Natural killer cell (primary cell): ENCODE measurements around the gene ITGB5. TPM values are rescaled to one million over a fixed set of nuclear protein-coding genes. Genes with fewer than 3 reads are reported as not detected.
A peak's percentile ranks its signal among the peaks of the same experiment; 100 is the strongest.

Experiments
- ATAC-seq, 3 donors: fragments of 150-1000 bp in 2 of 3; fragments of 200-7000 bp in 1 of 3; cut with Tn5 transposase; 1 replicate in 1 of 3; 2 replicates in 2 of 3; pipeline ENCODE4 v1.10.0; 2021; ENCODE audit warnings: mild to moderate bottlenecking in 2 of 3, moderate library complexity in 2 of 3
- DNase-seq, 2 donors: peaks; one replicate each; pipeline versions ENCODE4 v3.0.0 to v3.0.0-alpha.2; 2013 to 2021; ENCODE audit warnings: mixed read lengths in 1 of 2
- H3K27ac ChIP-seq: one replicate; pipeline ENCODE4 v1.5.1; 2013; ENCODE audit warnings: mild to moderate bottlenecking, low read length
- H3K27me3 ChIP-seq: one replicate; pipeline ENCODE4 v1.6.1; 2013; ENCODE audit warnings: low read length; ENCODE audit not compliant: control insufficient read depth, insufficient read depth
- H3K36me3 ChIP-seq: one replicate; pipeline ENCODE4 v1.6.1; 2013; ENCODE audit warnings: low read length; ENCODE audit not compliant: control insufficient read depth, insufficient read depth
- H3K4me1 ChIP-seq: one replicate; pipeline ENCODE4 v1.6.1; 2013; ENCODE audit warnings: low read length; ENCODE audit not compliant: control insufficient read depth, insufficient read depth
- H3K4me3 ChIP-seq: one replicate; pipeline ENCODE4 v1.5.1; 2013; ENCODE audit warnings: low read length
- H3K9me3 ChIP-seq: one replicate; pipeline ENCODE4 v1.6.1; 2013; ENCODE audit warnings: low read length; ENCODE audit not compliant: control insufficient read depth, insufficient read depth
- H3K27ac Mint-ChIP-seq, 2 donors: one replicate each; pipeline ENCODE4 v1.8.0; 2022; ENCODE audit warnings: mild to moderate bottlenecking in 2 of 2, mixed read lengths in 2 of 2, moderate library complexity in 1 of 2
- H3K27me3 Mint-ChIP-seq, 2 donors: one replicate each; pipeline ENCODE4 v1.8.0; 2022; ENCODE audit warnings: low read depth in 2 of 2, mixed read lengths in 2 of 2
- H3K36me3 Mint-ChIP-seq: one replicate; pipeline ENCODE4 v1.8.0; 2022; ENCODE audit warnings: mixed read lengths
- H3K4me1 Mint-ChIP-seq, 2 donors: one replicate each; pipeline ENCODE4 v1.8.0; 2022; ENCODE audit warnings: mixed read lengths in 2 of 2
- H3K4me3 Mint-ChIP-seq: one replicate; pipeline ENCODE4 v1.8.0; 2022; ENCODE audit warnings: mild to moderate bottlenecking, moderate library complexity, mixed read lengths
- H3K9me3 Mint-ChIP-seq, 2 donors: one replicate each; pipeline ENCODE4 v1.8.0; 2022; ENCODE audit warnings: mixed read lengths in 2 of 2
- WGBS: methylation state at CpG from one replicate; pipeline ENCODE4 v1.1.7; 2013; ENCODE audit warnings: missing lambda C conversion rate; ENCODE audit not compliant: insufficient coverage; 5-methylcytosine and 5-hydroxymethylcytosine counted together
- intact Hi-C: fragments of 100-400 bp; cut with micrococcal nuclease; formaldehyde crosslinking; loops from one replicate; pipeline ENCODE4 v1.14.2; 2022
- total RNA-seq, 4 donors: library from RNA; stranded (reverse); fragments of 120-200 nt in 1 of 4; gene quantifications; one replicate each; pipeline versions ENCODE4 v1.2.3 to v1.2.4, GENCODE V29; 2013 to 2022
- TF ChIP-seq, protein P1 (sequence below): fragments of 200-600 bp; IDR thresholded peaks from one replicate; pipeline ENCODE4 v1.8.0; 2022; ENCODE audit warnings: antibody characterized with exemption

Gene ITGB5
- total RNA-seq, 3 donors from 2014 or later (not counting 1 experiment from before 2014, with no cell fraction given) = 1.0 to 8.4 (median 5.4) TPM

DNA sequence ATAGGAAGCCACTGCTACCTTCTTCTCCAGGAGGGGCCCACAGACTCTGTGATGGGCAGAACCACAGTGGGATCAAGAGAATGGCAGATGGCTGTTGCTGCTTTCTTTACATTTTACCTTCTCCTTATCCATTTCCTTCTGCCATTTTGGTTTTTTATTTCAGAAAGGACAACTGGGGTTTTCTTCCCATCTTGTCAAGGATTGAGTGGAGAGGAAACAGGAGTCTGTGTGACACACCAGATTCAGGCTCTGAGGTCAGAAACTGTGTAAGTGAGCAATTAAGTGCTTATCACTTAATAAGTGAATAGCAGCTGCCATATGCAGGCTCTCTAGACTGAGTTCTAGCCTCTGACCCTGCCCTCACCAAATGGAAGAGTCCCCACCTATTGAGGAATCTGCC, 47.3 kb downstream of the ITGB5 start:
- peaks cover 9 to 24% of the 10 kb centered on the region in 2 donors for H3K27me3 Mint-ChIP-seq
- no peak overlapping the region for H3K4me3 Mint-ChIP-seq
- no peaks in the 10 kb centered on the region for H3K36me3 Mint-ChIP-seq
- Histone ChIP-seq H3K4me1 (peaks cover 14% of the 10 kb centered on the region), H3K9me3 (no peaks in the 10 kb centered on the region), H3K27ac (no peak overlapping the region), H3K27me3 (no peaks in the 10 kb centered on the region), H3K36me3 (no peaks in the 10 kb centered on the region), H3K4me3 (no peak overlapping the region)
- H3K4me1 Mint-ChIP-seq = peaks cover 8 to 10% of the 10 kb centered on the region in 2 donors
- ATAC-seq = no peak
- intact Hi-C loops = no loop called here
- TF ChIP-seq, protein P1, sequence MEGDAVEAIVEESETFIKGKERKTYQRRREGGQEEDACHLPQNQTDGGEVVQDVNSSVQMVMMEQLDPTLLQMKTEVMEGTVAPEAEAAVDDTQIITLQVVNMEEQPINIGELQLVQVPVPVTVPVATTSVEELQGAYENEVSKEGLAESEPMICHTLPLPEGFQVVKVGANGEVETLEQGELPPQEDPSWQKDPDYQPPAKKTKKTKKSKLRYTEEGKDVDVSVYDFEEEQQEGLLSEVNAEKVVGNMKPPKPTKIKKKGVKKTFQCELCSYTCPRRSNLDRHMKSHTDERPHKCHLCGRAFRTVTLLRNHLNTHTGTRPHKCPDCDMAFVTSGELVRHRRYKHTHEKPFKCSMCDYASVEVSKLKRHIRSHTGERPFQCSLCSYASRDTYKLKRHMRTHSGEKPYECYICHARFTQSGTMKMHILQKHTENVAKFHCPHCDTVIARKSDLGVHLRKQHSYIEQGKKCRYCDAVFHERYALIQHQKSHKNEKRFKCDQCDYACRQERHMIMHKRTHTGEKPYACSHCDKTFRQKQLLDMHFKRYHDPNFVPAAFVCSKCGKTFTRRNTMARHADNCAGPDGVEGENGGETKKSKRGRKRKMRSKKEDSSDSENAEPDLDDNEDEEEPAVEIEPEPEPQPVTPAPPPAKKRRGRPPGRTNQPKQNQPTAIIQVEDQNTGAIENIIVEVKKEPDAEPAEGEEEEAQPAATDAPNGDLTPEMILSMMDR = no peak
- no peaks in the 10 kb centered on the region for H3K9me3 Mint-ChIP-seq
- H3K27ac Mint-ChIP-seq = no peak overlapping the region
- no peak for DNase-seq

- no peaks in the 10 kb centered on the region for H3K36me3 ChIP-seq
- H3K27ac ChIP-seq = no peak overlapping the region
- no peak overlapping the region for H3K27ac Mint-ChIP-seq
- no peak overlapping the region for H3K4me3 ChIP-seq
- H3K9me3 Mint-ChIP-seq = no peaks in the 10 kb centered on the region
- peaks cover 18% of the 10 kb centered on the region for H3K4me1 ChIP-seq
- ATAC-seq (no peak), DNase-seq (no peak)
- H3K36me3 Mint-ChIP-seq = no peaks in the 10 kb centered on the region
- intact Hi-C loops = no loop called here
- H3K9me3 ChIP-seq = no peaks in the 10 kb centered on the region
- no peaks in the 10 kb centered on the region for H3K27me3 ChIP-seq
- peaks cover 15 to 18% of the 10 kb centered on the region in 2 donors for H3K4me1 Mint-ChIP-seq
- TF ChIP-seq, protein P1 = no peak
- H3K27me3 Mint-ChIP-seq = peaks cover 13 to 31% of the 10 kb centered on the region in 2 donors
- 78% methylated on average over 3 of the region's 3 CpGs for WGBS
- H3K4me3 Mint-ChIP-seq = no peak overlapping the region
Observed at GRCh38 chr3:124838963-124839362, 48.2 kb downstream of the ITGB5 start.

DNA sequence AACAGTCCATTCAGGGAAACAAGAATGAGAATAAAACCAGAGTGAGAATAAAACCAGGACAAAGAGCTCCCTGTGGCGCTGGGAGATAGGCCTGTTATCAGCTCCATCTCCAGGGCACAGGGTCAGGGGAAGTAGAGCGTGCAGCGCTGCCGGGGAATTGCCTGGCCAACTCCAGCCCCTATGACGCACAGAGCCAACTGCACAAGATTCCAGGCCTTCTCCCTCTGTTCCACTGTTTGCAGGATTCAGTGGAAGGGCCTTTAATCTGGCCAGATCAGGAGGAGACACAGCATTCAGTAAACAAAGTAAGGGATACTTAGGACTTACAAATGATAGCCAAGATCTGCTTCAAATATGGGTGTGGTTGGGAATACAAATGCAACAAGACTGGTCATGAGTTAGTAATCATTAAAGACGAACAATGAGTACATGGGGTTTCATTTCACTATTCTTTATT, 49.4 kb downstream of the ITGB5 start:
- intact Hi-C loops = no loop called here
- DNase-seq (no peak), ATAC-seq (no peak)
- peaks cover 19 to 36% of the 10 kb centered on the region in 2 donors for H3K27me3 Mint-ChIP-seq
- Histone ChIP-seq H3K4me1 (peaks cover 18% of the 10 kb centered on the region), H3K36me3 (no peaks in the 10 kb centered on the region), H3K9me3 (no peaks in the 10 kb centered on the region), H3K27me3 (no peaks in the 10 kb centered on the region), H3K27ac (no peak overlapping the region), H3K4me3 (no peak overlapping the region)
- no peaks in the 10 kb centered on the region for H3K36me3 Mint-ChIP-seq
- TF ChIP-seq, protein P1 = no peak
- H3K9me3 Mint-ChIP-seq = no peaks in the 10 kb centered on the region
- peaks cover 17 to 22% of the 10 kb centered on the region in 2 donors for H3K4me1 Mint-ChIP-seq
- H3K4me3 Mint-ChIP-seq = no peak overlapping the region
- WGBS = 83% methylated on average over 5 of the region's 6 CpGs
- H3K27ac Mint-ChIP-seq = no peak overlapping the region

DNA sequence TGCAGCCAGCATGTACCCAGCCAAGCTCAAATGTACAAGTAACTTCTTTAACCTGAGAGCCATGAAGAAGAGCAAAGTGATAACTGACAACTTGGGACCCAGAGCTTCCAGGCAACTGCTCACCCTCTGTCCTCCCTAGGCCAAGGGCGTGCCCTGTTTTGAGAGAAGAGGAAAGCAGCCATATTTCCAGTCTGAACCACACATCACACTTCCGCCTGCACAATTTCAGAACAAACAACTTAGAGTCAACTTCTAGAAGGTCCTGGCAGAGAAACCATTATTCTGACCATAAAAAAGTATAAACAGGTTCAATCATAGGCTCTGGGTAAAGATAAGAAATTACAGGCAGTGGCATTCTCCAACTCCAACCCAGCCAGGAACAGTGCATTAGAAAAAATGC, 50.1 kb downstream of the ITGB5 start:
- Mint-ChIP-seq H3K27ac (no peak overlapping the region), H3K36me3 (no peaks in the 10 kb centered on the region), H3K4me1 (peaks cover 17 to 22% of the 10 kb centered on the region in 2 donors), H3K9me3 (no peaks in the 10 kb centered on the region), H3K4me3 (no peak overlapping the region), H3K27me3 (peaks cover 19 to 36% of the 10 kb centered on the region in 2 donors)
- no peaks in the 10 kb centered on the region for H3K9me3 ChIP-seq
- ATAC-seq (no peak), DNase-seq (peak in 1 of 2 donors; percentile 15)
- TF ChIP-seq, protein P1 = no peak
- H3K27me3 ChIP-seq = no peaks in the 10 kb centered on the region
- no peak overlapping the region for H3K27ac ChIP-seq
- H3K4me1 ChIP-seq = peaks cover 18% of the 10 kb centered on the region
- H3K4me3 ChIP-seq = no peak overlapping the region
- 67% methylated on average over 1 of the region's 2 CpGs for WGBS
- intact Hi-C loops = no loop called here
- no peaks in the 10 kb centered on the region for H3K36me3 ChIP-seq
